Placental epithelial cell (primary cell): ENCODE measurements around the gene DMRTC1. TPM values are rescaled to one million over a fixed set of nuclear protein-coding genes. Genes with fewer than 3 reads are reported as not detected.

ENCODE experiments used
- total RNA-seq: library from RNA; depleted of rRNA; stranded (reverse); fragments of >200 nt; gene quantifications from 2 replicates; pipeline ENCODE4 v1.2.3, GENCODE V29; 2012

The DMRTC1 gene
- total RNA-seq, result not detected in 2 replicates

GRCh38 chrX:72943819-72944169 is at the start of gene DMRTC1:
Gene DMRTC1, minus strand, starts transcription at chrX:72943837. Its CDS starts 68,143 bp downstream, at chrX:72875694.

GRCh38 chrX:72937906-72938305 is 5.7 kb downstream of the DMRTC1 start, which contains the start of gene FAM236A:
Gene FAM236A, plus strand, starts transcription at chrX:72938206. Its CDS starts 57 bp downstream, at chrX:72938263.

GRCh38 chrX:72912315-72912714 is 31.3 kb downstream of the DMRTC1 start, which contains the start of gene FAM236C:
Gene FAM236C, plus strand, starts transcription at chrX:72912615. Its CDS starts 100 bp downstream, at chrX:72912715.

Other genes with a start within 250 kb of the DMRTC1 start
- 19.6 and 27.5 TPM in 2 replicates for gene PHKA1, start 229.5 kb downstream of the DMRTC1 start, total RNA-seq
- under 0.01 TPM in 1 of 2 replicates, not detected in the other for gene DMRTC1B, start 166.9 kb downstream of the DMRTC1 start, total RNA-seq
- gene FAM236B, start 161.2 kb downstream of the DMRTC1 start, total RNA-seq, result not detected in 2 replicates
- not detected in 2 replicates for gene FAM236D, start 135.6 kb downstream of the DMRTC1 start, total RNA-seq
- gene FAM236C, start 31.2 kb downstream of the DMRTC1 start, total RNA-seq, result not detected in 2 replicates
- gene FAM236A, start 5.6 kb downstream of the DMRTC1 start, total RNA-seq, result not detected in 2 replicates
- not detected in 2 replicates for gene PABPC1L2B, start 59.1 kb upstream of the DMRTC1 start, total RNA-seq
- not detected in 2 replicates for gene PABPC1L2A, start 135.7 kb upstream of the DMRTC1 start, total RNA-seq